Stimulated activated CD8-positive, alpha-beta memory T cell treated with anti-CD3 and anti-CD28 coated beads, Interleukin-4, amount 100 ng/mL, for 1 hour (primary cell): ENCODE results near the gene ZNF442.
"Not testable (repeated sequence)": the region's sequence is repeated elsewhere in the genome, so short reads cannot be mapped to it uniquely, and the experiment has no call there.

ENCODE experiments used
- DNase-seq, 2 donors: peaks; one replicate each; pipeline ENCODE4 v3.0.0-alpha.2; 2020; ENCODE audit warnings: low read depth in 2 of 2, low spot score in 1 of 2

Gene ZNF442

GRCh38 chr19:12331211-12331941 lies 34.1 kb downstream of the ZNF442 start:
- DNase-seq, result no peak

GRCh38 chr19:12330340-12330739 lies 35.1 kb downstream of the ZNF442 start:
- DNase-seq, result no peak

GRCh38 chr19:12325690-12326089 lies 39.8 kb downstream of the ZNF442 start:
- no peak for DNase-seq

GRCh38 chr19:12318782-12319413 lies 46.6 kb downstream of the ZNF442 start:
- no peak for DNase-seq

- DNase-seq, result no peak
These were observed 50.9 kb downstream of the ZNF442 start for GRCh38 chr19:12314553-12314952.

- DNase-seq, result not testable (repeated sequence)
These were observed 56.6 kb downstream of the ZNF442 start for GRCh38 chr19:12308891-12309290.
